ENCODE measurements around the gene LCN1. TPM values are rescaled to one million over a fixed set of nuclear protein-coding genes. Genes with fewer than 3 reads are reported as not detected.
"Not testable (repeated sequence)": the region's sequence is repeated elsewhere in the genome, so short reads cannot be mapped to it uniquely, and the experiment has no call there.

LCN1 gene
- total RNA-seq, 1 donor from 2014 or later, result not detected

- DNase-seq (ENCODE audit: missing footprints) (no peak), ATAC-seq (no peak)
- intact Hi-C loops (cut with DNase I), result no loop called here
These were observed 4.9 kb upstream of the LCN1 start for GRCh38 chr9:135516132-135516860.

GRCh38 chr9:135517407-135517822 is 3.8 kb upstream of the LCN1 start:
- DNase-seq (ENCODE audit: missing footprints) (no peak), ATAC-seq (no peak)
- intact Hi-C loops (cut with DNase I), result no loop called here

- DNase-seq (ENCODE audit: missing footprints) (no peak), ATAC-seq (no peak)
- intact Hi-C loops (cut with DNase I), result no loop called here
These were observed 1.9 kb upstream of the LCN1 start for GRCh38 chr9:135519179-135519971.

- no peak for DNase-seq (ENCODE audit: missing footprints)
- no peak for ATAC-seq
- intact Hi-C loops (cut with DNase I), result no loop called here
These were observed 412 bp downstream of the LCN1 start for GRCh38 chr9:135521608-135522095.

GRCh38 chr9:135522137-135522877 is 1.1 kb downstream of the LCN1 start:
- ATAC-seq, result no peak
- intact Hi-C loops (cut with DNase I), result no loop called here
- DNase-seq (ENCODE audit: missing footprints), result no peak

GRCh38 chr9:135522931-135523330 is 1.7 kb downstream of the LCN1 start:
- DNase-seq (ENCODE audit: missing footprints) (no peak), ATAC-seq (no peak)
- intact Hi-C loops (cut with DNase I), result no loop called here

- no peak for DNase-seq (ENCODE audit: missing footprints)
- ATAC-seq, result no peak
- intact Hi-C loops (cut with DNase I), result no loop called here
These were observed 2.4 kb downstream of the LCN1 start for GRCh38 chr9:135523521-135524129.

GRCh38 chr9:135524130-135524861 is 3.1 kb downstream of the LCN1 start:
- ATAC-seq, result no peak
- DNase-seq (ENCODE audit: missing footprints), result no peak
- intact Hi-C loops (cut with DNase I), result no loop called here

GRCh38 chr9:135525241-135526088 is 4.2 kb downstream of the LCN1 start:
- no peak for ATAC-seq
- DNase-seq (ENCODE audit: missing footprints), result no peak
- intact Hi-C loops (cut with DNase I), result no loop called here

- DNase-seq (ENCODE audit: missing footprints) (no peak), ATAC-seq (no peak)
- intact Hi-C loops (cut with DNase I), result no loop called here
These were observed 5.0 kb downstream of the LCN1 start for GRCh38 chr9:135526089-135526729.

GRCh38 chr9:135526730-135527571 is 5.7 kb downstream of the LCN1 start:
- DNase-seq (ENCODE audit: missing footprints), result no peak
- intact Hi-C loops (cut with DNase I), result no loop called here
- ATAC-seq, result no peak

- intact Hi-C loops (cut with DNase I); DNase-seq (ENCODE audit: missing footprints); ATAC-seq: not testable (repeated sequence)
These were observed 7.7 kb downstream of the LCN1 start for GRCh38 chr9:135528842-135529435.

- ATAC-seq (no peak), DNase-seq (ENCODE audit: missing footprints) (no peak)
- intact Hi-C loops (cut with DNase I), result no loop called here
These were observed 8.9 kb downstream of the LCN1 start for GRCh38 chr9:135530146-135530545.

GRCh38 chr9:135531096-135531495 is 9.9 kb downstream of the LCN1 start:
- ATAC-seq (no peak), DNase-seq (ENCODE audit: missing footprints) (no peak)
- intact Hi-C loops (cut with DNase I), result no loop called here

- intact Hi-C loops (cut with DNase I), result no loop called here
- DNase-seq (ENCODE audit: missing footprints), result no peak
- no peak for ATAC-seq
These were observed 11.9 kb downstream of the LCN1 start for GRCh38 chr9:135533113-135533512.

GRCh38 chr9:135533674-135534073 is 12.4 kb downstream of the LCN1 start:
- no peak for ATAC-seq
- no peak for DNase-seq (ENCODE audit: missing footprints)
- intact Hi-C loops (cut with DNase I), result no loop called here
